ENCODE results near the gene SSBP4.

The SSBP4 gene

GRCh38 chr19:18461471-18461870 lies 42.3 kb downstream of the SSBP4 start:
- ChIA-PET POLR2A (ENCODE audit: low non-redundant PET) (no interaction called here), CTCF (interaction anchor here (0.6 to 3.7 kb wide), 20 partner anchors 8 to 491 kb away, joined by 3 to 48 read pairs (median 4); partner anchors contain the start of gene UBA52)
- peak overlapping the region; percentile 93 for H3K27ac ChIP-seq
- DNase-seq (ENCODE audit: low spot score), result no peak
- TF ChIP-seq CTCF (conservative IDR thresholded peaks at IDR 0.05; ENCODE audit: low read depth), result no peak

GRCh38 chr19:18464646-18465045 lies 45.4 kb downstream of the SSBP4 start:
- TF ChIP-seq CTCF (conservative IDR thresholded peaks at IDR 0.05; ENCODE audit: low read depth), result no peak
- no peak for DNase-seq (ENCODE audit: low spot score)
- POLR2A ChIA-PET (ENCODE audit: low non-redundant PET), result no interaction called here
- H3K27ac ChIP-seq, result peak overlapping the region; percentile 93
- CTCF ChIA-PET, result interaction anchor here (0.8 to 1.1 kb wide), 2 partner anchors 14 to 58 kb away, joined by 3 to 4 read pairs; partner anchors contain the start of gene ELL

- no peak for DNase-seq (ENCODE audit: low spot score)
- POLR2A ChIA-PET (ENCODE audit: low non-redundant PET), result no interaction called here
- CTCF ChIA-PET, result interaction anchor here (0.5 to 1.1 kb wide), 4 partner anchors 14 to 337 kb away, joined by 3 to 4 read pairs (median 4); partner anchors contain the start of gene ELL
- H3K27ac ChIP-seq, result peak overlapping the region; percentile 93
- TF ChIP-seq CTCF (conservative IDR thresholded peaks at IDR 0.05; ENCODE audit: low read depth), result no peak
These were observed 46.2 kb downstream of the SSBP4 start for GRCh38 chr19:18465214-18465963.

DNA sequence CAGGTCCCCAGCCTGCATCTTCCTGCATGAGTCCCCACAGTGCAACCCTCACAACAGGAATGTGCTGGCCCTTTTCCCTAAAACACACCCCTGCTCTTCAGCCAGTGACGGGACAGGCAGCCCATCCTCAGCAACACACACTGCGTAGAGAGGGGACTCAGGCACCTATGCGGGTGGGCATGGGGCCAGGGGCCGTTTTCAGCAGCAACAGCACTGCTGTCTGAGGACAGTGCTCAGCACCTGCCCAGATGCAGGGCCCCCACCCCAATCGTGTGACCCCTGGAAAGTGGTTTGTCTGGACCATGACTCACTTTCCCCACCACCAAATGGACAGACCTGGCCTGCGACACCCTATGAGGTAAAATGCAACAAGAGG lies 46.8 kb downstream of the SSBP4 start:
- no peak for DNase-seq (ENCODE audit: low spot score)
- peak overlapping the region; percentile 93 for H3K27ac ChIP-seq
- ChIA-PET CTCF (interaction anchor here (0.5 to 0.6 kb wide), 3 partner anchors 15 to 337 kb away, joined by 3 to 4 read pairs (median 3); no protein-coding TSS in a partner anchor), POLR2A (ENCODE audit: low non-redundant PET) (no interaction called here)
- TF ChIP-seq CTCF (conservative IDR thresholded peaks at IDR 0.05; ENCODE audit: low read depth), result no peak

DNA sequence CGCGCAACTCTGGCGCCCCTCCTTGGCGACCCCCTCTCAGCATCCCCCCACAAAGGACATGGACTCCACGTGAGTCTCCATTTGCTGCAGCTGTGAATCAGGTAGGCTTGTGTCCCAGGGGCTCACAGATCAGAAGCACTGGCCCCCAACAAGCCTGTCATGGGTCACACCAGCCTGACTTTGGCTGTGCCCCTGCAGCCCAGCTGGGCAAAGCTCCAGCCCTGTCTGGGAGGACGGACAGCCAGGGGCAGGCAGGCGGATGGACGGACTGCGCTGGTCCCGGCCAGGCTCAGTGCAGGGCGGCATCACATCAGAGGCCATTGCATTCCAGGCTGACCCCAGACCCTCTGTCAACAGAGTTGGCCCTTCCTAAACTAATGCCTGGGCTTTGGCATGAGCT lies 47.2 kb downstream of the SSBP4 start:
- CTCF ChIA-PET, result interaction anchor here (0.6 kb wide), 2 partner anchors 15 to 50 kb away, joined by 3 read pairs; no protein-coding TSS in a partner anchor
- POLR2A ChIA-PET (ENCODE audit: low non-redundant PET), result no interaction called here
- peak overlapping the region; percentile 93 for H3K27ac ChIP-seq
- no peak for TF ChIP-seq CTCF (conservative IDR thresholded peaks at IDR 0.05; ENCODE audit: low read depth)
- no peak for DNase-seq (ENCODE audit: low spot score)

GRCh38 chr19:18467978-18468377 lies 48.8 kb downstream of the SSBP4 start:
- H3K27ac ChIP-seq, result peak overlapping the region; percentile 72
- POLR2A ChIA-PET (ENCODE audit: low non-redundant PET), result no interaction called here
- no peak for TF ChIP-seq CTCF (conservative IDR thresholded peaks at IDR 0.05; ENCODE audit: low read depth)
- DNase-seq (ENCODE audit: low spot score), result no peak
- CTCF ChIA-PET, result interaction anchor here (0.6 to 3.5 kb wide), 7 partner anchors 17 to 117 kb away, joined by 3 to 21 read pairs (median 5); no protein-coding TSS in a partner anchor

Data from RWPE1 (cell line).